ENCODE results near the gene STARD13. TPM values are rescaled to one million over a fixed set of nuclear protein-coding genes. Genes with fewer than 3 reads are reported as not detected.

The STARD13 gene
- total RNA-seq, 4 donors from 2014 or later: 31.1 to 63.4 (median 38.9) TPM

DNA sequence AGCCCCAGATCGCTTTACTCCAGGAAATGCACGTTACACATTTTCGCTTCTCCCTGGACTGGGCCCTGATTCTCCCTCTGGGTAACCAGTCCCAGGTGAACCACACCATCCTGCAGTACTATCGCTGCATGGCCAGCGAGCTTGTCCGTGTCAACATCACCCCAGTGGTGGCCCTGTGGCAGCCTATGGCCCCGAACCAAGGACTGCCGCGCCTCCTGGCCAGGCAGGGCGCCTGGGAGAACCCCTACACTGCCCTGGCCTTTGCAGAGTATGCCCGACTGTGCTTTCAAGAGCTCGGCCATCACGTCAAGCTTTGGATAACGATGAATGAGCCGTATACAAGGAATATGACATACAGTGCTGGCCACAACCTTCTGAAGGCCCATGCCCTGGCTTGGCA is 224.7 kb downstream of the STARD13 start:
- TF ChIP-seq, protein P1, sequence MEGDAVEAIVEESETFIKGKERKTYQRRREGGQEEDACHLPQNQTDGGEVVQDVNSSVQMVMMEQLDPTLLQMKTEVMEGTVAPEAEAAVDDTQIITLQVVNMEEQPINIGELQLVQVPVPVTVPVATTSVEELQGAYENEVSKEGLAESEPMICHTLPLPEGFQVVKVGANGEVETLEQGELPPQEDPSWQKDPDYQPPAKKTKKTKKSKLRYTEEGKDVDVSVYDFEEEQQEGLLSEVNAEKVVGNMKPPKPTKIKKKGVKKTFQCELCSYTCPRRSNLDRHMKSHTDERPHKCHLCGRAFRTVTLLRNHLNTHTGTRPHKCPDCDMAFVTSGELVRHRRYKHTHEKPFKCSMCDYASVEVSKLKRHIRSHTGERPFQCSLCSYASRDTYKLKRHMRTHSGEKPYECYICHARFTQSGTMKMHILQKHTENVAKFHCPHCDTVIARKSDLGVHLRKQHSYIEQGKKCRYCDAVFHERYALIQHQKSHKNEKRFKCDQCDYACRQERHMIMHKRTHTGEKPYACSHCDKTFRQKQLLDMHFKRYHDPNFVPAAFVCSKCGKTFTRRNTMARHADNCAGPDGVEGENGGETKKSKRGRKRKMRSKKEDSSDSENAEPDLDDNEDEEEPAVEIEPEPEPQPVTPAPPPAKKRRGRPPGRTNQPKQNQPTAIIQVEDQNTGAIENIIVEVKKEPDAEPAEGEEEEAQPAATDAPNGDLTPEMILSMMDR (IDR thresholded peaks at IDR 0.05): no peak
- ATAC-seq (ENCODE audit: low FRiP score) (no peak), DNase-seq (ENCODE audit: low spot score) (no peak)

DNA sequence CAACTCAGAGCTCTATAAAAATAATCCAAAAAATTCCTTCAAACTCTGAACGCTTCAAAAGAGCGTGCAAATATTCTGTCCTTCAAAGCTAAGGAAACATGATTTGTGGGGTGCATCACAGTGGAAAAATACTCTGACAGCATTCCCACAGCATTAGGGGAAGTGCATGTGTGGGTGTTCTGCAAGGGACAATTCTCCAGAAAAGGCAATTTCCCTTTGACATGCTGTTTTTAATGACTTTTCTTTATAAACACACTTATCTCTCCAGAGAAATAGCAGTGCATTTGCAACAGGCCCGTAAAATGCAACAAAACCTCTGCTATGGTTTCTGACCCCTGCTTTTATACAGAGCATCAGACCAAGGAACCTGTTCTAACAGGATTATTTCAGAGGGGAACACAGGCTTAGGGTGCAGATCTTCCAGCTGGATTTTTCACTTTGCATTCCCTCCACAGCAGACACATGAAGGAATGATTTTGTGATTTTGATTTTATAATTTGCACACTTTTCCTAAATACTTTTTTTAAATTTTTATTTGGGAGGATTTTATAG is 226.7 kb downstream of the STARD13 start:
- TF ChIP-seq, protein P1 (IDR thresholded peaks at IDR 0.05): no peak
- ATAC-seq (ENCODE audit: low FRiP score): no peak

DNA sequence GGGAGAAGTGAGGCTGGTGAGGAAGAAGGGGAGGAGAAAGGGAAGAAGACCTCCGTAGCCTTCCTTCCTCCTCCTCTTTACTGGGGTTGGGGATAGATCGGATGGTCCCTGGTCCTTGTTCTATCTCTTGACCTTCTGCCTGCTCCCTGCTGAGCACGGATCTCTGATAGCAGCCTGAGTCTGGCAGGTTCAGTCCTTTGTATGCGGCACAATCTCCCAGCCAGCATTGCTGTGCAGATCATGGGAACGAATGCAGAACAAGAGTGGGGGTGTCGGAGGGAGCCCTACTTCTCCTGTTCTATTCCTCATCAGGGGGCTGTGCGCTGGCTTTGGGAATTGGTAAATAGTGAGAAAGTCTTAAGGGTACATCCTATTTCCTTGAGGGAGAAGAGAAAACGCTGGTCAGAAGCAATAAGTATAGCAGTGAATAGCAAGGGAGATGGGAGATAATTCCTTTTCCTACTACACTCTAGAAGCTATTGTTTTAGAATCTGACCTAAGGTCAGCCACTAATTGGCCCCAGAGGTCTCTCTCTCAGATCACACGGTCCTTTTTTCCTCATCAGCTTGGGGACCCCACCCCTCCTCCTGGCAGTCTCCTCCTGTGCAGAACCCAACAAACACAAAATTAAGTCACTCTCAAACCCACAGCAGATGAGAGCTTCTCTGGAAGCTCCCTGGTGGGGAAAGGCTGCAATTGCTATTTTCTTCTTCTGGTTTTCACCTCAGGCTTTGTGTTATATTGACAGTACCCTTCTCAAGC is 228.4 kb downstream of the STARD13 start:
- no peak for ATAC-seq (ENCODE audit: low FRiP score)
- TF ChIP-seq, protein P1 (IDR thresholded peaks at IDR 0.05): no peak
- no peak for DNase-seq (ENCODE audit: low spot score)

More for the DNA sequence above, 226.7 kb downstream of the STARD13 start:
- DNase-seq (ENCODE audit: low spot score): no peak

DNA sequence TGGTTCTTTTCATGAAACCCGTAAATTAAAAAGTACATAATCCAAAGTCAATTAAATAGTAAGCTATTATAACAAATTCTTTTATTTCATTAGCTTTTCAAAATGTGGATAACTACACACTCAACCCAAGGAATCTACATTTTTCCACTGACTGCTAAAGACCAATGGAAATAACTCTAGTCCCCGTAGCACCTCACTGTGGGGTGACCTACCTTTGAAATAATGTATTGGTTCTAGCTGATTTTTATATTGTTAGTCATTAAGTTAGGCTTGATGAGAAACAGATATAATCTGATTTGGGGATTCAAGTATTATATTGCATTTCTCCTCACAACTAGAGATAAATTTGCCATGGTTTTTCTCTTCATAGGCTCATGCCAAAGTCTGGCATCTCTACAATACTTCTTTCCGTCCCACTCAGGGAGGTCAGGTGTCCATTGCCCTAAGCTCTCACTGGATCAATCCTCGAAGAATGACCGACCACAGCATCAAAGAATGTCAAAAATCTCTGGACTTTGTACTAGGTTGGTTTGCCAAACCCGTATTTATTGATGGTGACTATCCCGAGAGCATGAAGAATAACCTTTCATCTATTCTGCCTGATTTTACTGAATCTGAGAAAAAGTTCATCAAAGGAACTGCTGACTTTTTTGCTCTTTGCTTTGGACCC is 232.0 kb downstream of the STARD13 start:
- TF ChIP-seq, protein P1 (IDR thresholded peaks at IDR 0.05): no peak
- ATAC-seq (ENCODE audit: low FRiP score) (no peak), DNase-seq (ENCODE audit: low spot score) (no peak)

Data from omental fat pad (tissue), 4 donors.